ENCODE measurements around the gene TIMM22.
"Not testable (repeated sequence)": the region's sequence is repeated elsewhere in the genome, so short reads cannot be mapped to it uniquely, and the experiment has no call there.

TIMM22 gene

GRCh38 chr17:1047879-1048470 is 51.0 kb downstream of the TIMM22 start:
- H3K4me3 ChIP-seq (replicated peaks; ENCODE audit: low read depth, low read length), result no peak overlapping the region
- no peak for TF ChIP-seq CTCF (IDR thresholded peaks at IDR 0.05; ENCODE audit: insufficient read depth, low read length, poor library complexity, severe bottlenecking)
- no peak for DNase-seq (ENCODE audit: extremely low read depth, insufficient read length)
- no peaks in the 10 kb centered on the region for H3K27me3 ChIP-seq (replicated peaks; ENCODE audit: control insufficient read depth, insufficient read depth, low read length)
- peaks cover 17% of the 10 kb centered on the region for H3K36me3 ChIP-seq (ENCODE audit: control insufficient read depth, insufficient read depth, low read length)

- H3K27me3 ChIP-seq (replicated peaks; ENCODE audit: control insufficient read depth, insufficient read depth, low read length); H3K4me3 ChIP-seq (replicated peaks; ENCODE audit: low read depth, low read length); DNase-seq (ENCODE audit: extremely low read depth, insufficient read length): not testable (repeated sequence)
- peaks cover 19% of the 10 kb centered on the region for H3K36me3 ChIP-seq (ENCODE audit: control insufficient read depth, insufficient read depth, low read length)
These were observed 51.7 kb downstream of the TIMM22 start for GRCh38 chr17:1048516-1049115.

GRCh38 chr17:1049446-1050225 is 52.7 kb downstream of the TIMM22 start:
- DNase-seq (ENCODE audit: extremely low read depth, insufficient read length), result no peak
- peaks cover 22% of the 10 kb centered on the region for H3K36me3 ChIP-seq (ENCODE audit: control insufficient read depth, insufficient read depth, low read length)
- no peaks in the 10 kb centered on the region for H3K27me3 ChIP-seq (replicated peaks; ENCODE audit: control insufficient read depth, insufficient read depth, low read length)
- TF ChIP-seq CTCF (IDR thresholded peaks at IDR 0.05; ENCODE audit: insufficient read depth, low read length, poor library complexity, severe bottlenecking), result no peak
- H3K4me3 ChIP-seq (replicated peaks; ENCODE audit: low read depth, low read length), result no peak overlapping the region

GRCh38 chr17:1050246-1050995 is 53.5 kb downstream of the TIMM22 start:
- TF ChIP-seq CTCF (IDR thresholded peaks at IDR 0.05; ENCODE audit: insufficient read depth, low read length, poor library complexity, severe bottlenecking), result no peak
- peaks cover 23% of the 10 kb centered on the region for H3K36me3 ChIP-seq (ENCODE audit: control insufficient read depth, insufficient read depth, low read length)
- DNase-seq (ENCODE audit: extremely low read depth, insufficient read length), result no peak
- no peaks in the 10 kb centered on the region for H3K27me3 ChIP-seq (replicated peaks; ENCODE audit: control insufficient read depth, insufficient read depth, low read length)
- no peak overlapping the region for H3K4me3 ChIP-seq (replicated peaks; ENCODE audit: low read depth, low read length)

GRCh38 chr17:1050996-1051925 is 54.3 kb downstream of the TIMM22 start:
- H3K36me3 ChIP-seq (ENCODE audit: control insufficient read depth, insufficient read depth, low read length), result peaks cover 29% of the 10 kb centered on the region
- H3K27me3 ChIP-seq (replicated peaks; ENCODE audit: control insufficient read depth, insufficient read depth, low read length), result no peaks in the 10 kb centered on the region
- DNase-seq (ENCODE audit: extremely low read depth, insufficient read length), result no peak
- no peak overlapping the region for H3K4me3 ChIP-seq (replicated peaks; ENCODE audit: low read depth, low read length)
- no peak for TF ChIP-seq CTCF (IDR thresholded peaks at IDR 0.05; ENCODE audit: insufficient read depth, low read length, poor library complexity, severe bottlenecking)
